GM12872 (cell line): ENCODE results near the gene KCNG2.

ENCODE experiments used
- CTCF ChIP-seq: IDR thresholded peaks from 3 replicates; pipeline ENCODE4 v1.5.1; 2011; ENCODE audit warnings: low read depth, mild to moderate bottlenecking, low read length, moderate library complexity; ENCODE audit not compliant: insufficient read depth

Gene KCNG2

GRCh38 chr18:79805211-79805887, 7.6 kb downstream of the KCNG2 start:
- no peak for TF ChIP-seq CTCF

- TF ChIP-seq CTCF, result no peak
Observed at GRCh38 chr18:79805926-79806487, 8.3 kb downstream of the KCNG2 start.

DNA sequence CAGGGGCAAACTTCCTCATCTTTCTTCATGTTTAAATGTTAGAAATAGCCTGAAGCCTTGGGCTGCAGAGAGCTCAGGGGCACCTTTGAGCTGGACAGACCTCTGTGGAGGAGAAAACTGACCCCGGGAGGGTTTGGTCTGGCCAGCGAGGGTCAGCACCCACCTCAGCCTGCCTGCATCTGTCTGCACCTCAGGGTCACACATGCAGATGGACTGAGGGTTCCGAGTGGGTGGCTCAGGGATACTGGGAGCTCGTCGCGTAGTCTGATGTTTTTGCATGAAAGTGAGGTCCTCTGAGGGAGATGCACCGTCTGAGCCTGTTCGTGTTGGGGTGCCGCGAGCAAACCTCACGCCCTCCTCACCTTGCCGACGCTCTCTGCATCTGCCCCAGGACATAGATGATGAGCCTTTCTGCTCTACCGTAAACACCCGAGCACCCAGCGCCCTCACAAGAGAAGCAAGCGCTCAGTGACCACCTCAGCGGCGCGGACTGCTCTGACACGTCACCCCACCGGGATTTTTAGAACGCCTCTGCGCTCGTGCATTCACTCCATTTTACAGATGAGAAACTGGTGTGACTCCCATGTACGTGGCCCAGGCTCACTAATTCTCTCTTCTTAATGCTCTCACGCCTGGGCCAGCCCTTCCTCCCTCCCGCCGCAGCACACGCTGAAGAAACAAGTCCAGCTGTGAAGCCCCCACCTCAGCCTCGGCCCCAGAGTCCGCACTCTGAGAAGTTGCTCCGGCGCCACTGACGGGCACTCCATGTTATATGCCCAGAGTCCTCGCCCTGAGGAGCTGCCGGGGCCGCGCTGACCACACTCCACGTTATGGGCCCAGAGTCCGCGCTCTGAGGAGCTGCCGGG, 9.5 kb downstream of the KCNG2 start:
- no peak for TF ChIP-seq CTCF

DNA sequence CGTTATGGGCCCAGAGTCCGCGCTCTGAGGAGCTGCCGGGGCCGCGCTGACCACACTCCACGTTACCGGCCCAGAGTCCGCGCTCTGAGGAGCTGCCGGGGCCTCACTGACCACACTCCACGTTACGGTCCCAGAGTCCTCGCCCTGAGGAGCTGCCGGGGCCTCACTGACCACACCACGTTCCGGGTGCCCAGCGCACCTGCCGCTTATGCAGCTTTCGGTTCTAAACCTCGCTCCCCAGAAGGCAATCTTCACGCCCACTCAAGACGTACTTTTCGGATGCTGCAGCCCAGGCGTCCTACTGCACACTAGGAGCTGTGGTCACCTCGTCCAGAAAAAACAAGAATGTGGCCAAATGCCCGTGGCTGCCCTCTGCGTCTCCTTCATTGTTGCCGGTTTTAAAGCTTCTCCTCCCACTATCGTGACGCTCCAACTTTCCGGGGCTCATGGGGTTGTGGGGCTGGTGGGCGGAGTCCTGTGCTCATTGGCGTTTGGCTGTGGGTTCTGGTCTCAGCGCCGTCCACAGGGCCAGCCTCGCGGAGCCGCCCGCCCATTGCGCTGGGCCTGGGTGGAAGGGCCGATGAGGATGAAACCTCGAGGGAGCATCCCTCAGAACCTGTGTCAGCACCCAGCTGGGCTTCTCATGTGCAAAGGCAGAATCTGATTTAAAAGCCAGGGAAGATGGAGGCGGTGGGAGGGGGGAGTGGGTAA, 11.9 kb downstream of the KCNG2 start:
- TF ChIP-seq CTCF, result no peak

- no peak for TF ChIP-seq CTCF
Observed at GRCh38 chr18:79812052-79812451, 14.3 kb downstream of the KCNG2 start.

- no peak for TF ChIP-seq CTCF
Observed at GRCh38 chr18:79814373-79814772, 16.6 kb downstream of the KCNG2 start.

GRCh38 chr18:79815657-79816056, 17.9 kb downstream of the KCNG2 start:
- TF ChIP-seq CTCF, result no peak
